SK-N-SH (cell line): Measurements from ENCODE around the gene UBAC2. TPM values are rescaled to one million over a fixed set of nuclear protein-coding genes. Genes with fewer than 3 reads are reported as not detected.

Experiments used
- CTCF ChIA-PET: fragments of 300-600, 350-600 bp; formaldehyde crosslinking; extraction: SDS; loops from one replicate; lab custom pipeline; 2021; lab: Yijun Ruan, JAX
- POLR2A ChIA-PET: fragments of 350-600 bp; sonication (Branson Sonifier 250); formaldehyde crosslinking; extraction: SDS; loops from one replicate; lab custom pipeline; 2020; ENCODE audit warnings: antibody characterized with exemption, inconsistent platforms; lab: Yijun Ruan, JAX
- DNase-seq: peaks from one replicate; pipeline ENCODE4 v3.0.0; 2012
- H2AFZ ChIP-seq: fragments of 200-600 bp; sonication (generic); 2 replicates; pipeline ENCODE4 v1.8.1; 2016; ENCODE audit warnings: antibody characterized with exemption, mild to moderate bottlenecking, low read depth
- H3F3A ChIP-seq: fragments of 200-600 bp; sonication (generic); replicated peaks from 2 replicates; pipeline ENCODE3; 2016; ENCODE audit warnings: antibody characterized with exemption, mild to moderate bottlenecking; ENCODE audit not compliant: insufficient read depth
- H3K27ac ChIP-seq, 2 experiments: fragments of 200-500 bp in 1 of 2; fragments of 200-600 bp in 1 of 2; sonication (Bioruptor generic) in 1 of 2; sonication (generic), shearing (Covaris generic) in 1 of 2; 2 replicates each; pipeline versions ENCODE4 v1.5.1 to v1.6.1; 2014 to 2016; ENCODE audit warnings: low read depth in 2 of 2, inconsistent platforms in 1 of 2, low read length in 1 of 2, mild to moderate bottlenecking in 1 of 2, mixed read lengths in 1 of 2
- H3K27me3 ChIP-seq: fragments of 200-600 bp; sonication (generic), shearing (Covaris generic); 2 replicates; pipeline ENCODE4 v1.6.1; 2016; ENCODE audit warnings: mixed run types; ENCODE audit not compliant: insufficient read depth
- H3K36me3 ChIP-seq, 2 experiments: fragments of 200-500 bp in 1 of 2; fragments of 200-600 bp in 1 of 2; sonication (Bioruptor generic) in 1 of 2; sonication (generic) in 1 of 2; replicated peaks in 1 of 2; 2 replicates each; pipeline versions ENCODE3 to v1.5.1; 2014 to 2016; ENCODE audit warnings: low read length in 1 of 2, mild to moderate bottlenecking in 1 of 2; ENCODE audit not compliant: insufficient read depth in 2 of 2, control insufficient read depth in 1 of 2
- H3K4me1 ChIP-seq, 2 experiments: fragments of 200-500 bp in 1 of 2; fragments of 200-600 bp in 1 of 2; sonication (Bioruptor generic) in 1 of 2; sonication (generic), shearing (Covaris generic) in 1 of 2; 2 replicates each; pipeline versions ENCODE4 v1.5.1 to v1.6.1; 2014 to 2016; ENCODE audit warnings: low read depth in 1 of 2, low read length in 1 of 2, mixed run types in 1 of 2; ENCODE audit not compliant: insufficient read depth in 2 of 2, control insufficient read depth in 1 of 2
- H3K4me2 ChIP-seq: fragments of 200-600 bp; sonication (generic), shearing (Covaris generic); 2 replicates; pipeline ENCODE4 v1.6.1; 2017; ENCODE audit warnings: mixed run types
- H3K4me3 ChIP-seq, 2 experiments: fragments of 200-500 bp in 1 of 2; fragments of 200-600 bp in 1 of 2; sonication (Bioruptor generic) in 1 of 2; sonication (generic), shearing (Covaris generic) in 1 of 2; 2 replicates each; pipeline versions ENCODE4 v1.5.1 to v1.8.1; 2014 to 2016; ENCODE audit warnings: low read depth in 2 of 2, inconsistent platforms in 1 of 2, low read length in 1 of 2, mild to moderate bottlenecking in 1 of 2, mixed read lengths in 1 of 2, moderate library complexity in 1 of 2
- H3K79me2 ChIP-seq: fragments of 200-600 bp; sonication (generic); 2 replicates; pipeline ENCODE4 v1.8.1; 2017; ENCODE audit warnings: mild to moderate bottlenecking; ENCODE audit not compliant: insufficient read depth
- H3K9ac ChIP-seq: fragments of 200-600 bp; sonication (generic); 2 replicates; pipeline ENCODE4 v1.6.1; 2017; ENCODE audit warnings: mixed run types
- H3K9me2 ChIP-seq: fragments of 200-600 bp; sonication (generic); 2 replicates; pipeline ENCODE4 v1.6.1; 2017; ENCODE audit warnings: mixed run types
- H3K9me3 ChIP-seq: fragments of 200-600 bp; sonication (generic); 2 replicates; pipeline ENCODE4 v1.6.1; 2017; ENCODE audit warnings: mixed run types, mild to moderate bottlenecking, moderate library complexity
- H4K20me1 ChIP-seq: fragments of 200-600 bp; sonication (generic); 2 replicates; pipeline ENCODE4 v1.6.1; 2017; ENCODE audit warnings: mild to moderate bottlenecking, mixed run types; ENCODE audit not compliant: insufficient read depth
- CHD2 ChIP-seq: fragments of 150-350 bp; IDR thresholded peaks from 2 replicates; pipeline ENCODE4 v1.6.1; 2018; ENCODE audit warnings: low read length; ENCODE audit not compliant: partially characterized antibody
- EP300 ChIP-seq, 2 experiments: IDR thresholded peaks; 2 replicates each; pipeline versions ENCODE4 v1.4.0 to v1.6.1; 2012; ENCODE audit warnings: borderline replicate concordance in 1 of 2, low read depth in 1 of 2, low read length in 1 of 2
- EZH2phosphoT487 ChIP-seq: fragments of 200-600 bp; sonication (generic); IDR thresholded peaks from 2 replicates; pipeline ENCODE4 v1.6.1; 2017; ENCODE audit warnings: low read depth, mixed run types, mild to moderate bottlenecking, antibody characterized with exemption, moderate library complexity, borderline replicate concordance
- GATA2 ChIP-seq: sonication (generic); formaldehyde crosslinking; IDR thresholded peaks from 2 replicates; pipeline ENCODE4 v1.5.0; 2020; ENCODE audit warnings: mild to moderate bottlenecking, missing genetic modification reagents
- JUND ChIP-seq: IDR thresholded peaks from 2 replicates; pipeline ENCODE4 v1.4.0; 2012
- MXI1 ChIP-seq: IDR thresholded peaks from 2 replicates; pipeline ENCODE4 v1.6.1; 2012; ENCODE audit warnings: mild to moderate bottlenecking, low read depth, low read length, improper control_type of control experiment
- NRF1 ChIP-seq: IDR thresholded peaks from 2 replicates; pipeline ENCODE4 v1.6.1; 2012; ENCODE audit warnings: low read depth, mild to moderate bottlenecking, low read length
- RAD21 ChIP-seq: IDR thresholded peaks from 2 replicates; pipeline ENCODE4 v1.6.1; 2012; ENCODE audit warnings: mild to moderate bottlenecking, low read length
- RFX5 ChIP-seq: IDR thresholded peaks from 2 replicates; pipeline ENCODE4 v1.6.1; 2012; ENCODE audit warnings: mild to moderate bottlenecking, improper control_type of control experiment, low read length
- TAF1 ChIP-seq: IDR thresholded peaks from 2 replicates; pipeline ENCODE4 v1.6.1; 2012; ENCODE audit warnings: low read depth, mild to moderate bottlenecking, low read length, moderate library complexity, borderline replicate concordance
- TCF12 ChIP-seq: IDR thresholded peaks from 2 replicates; pipeline ENCODE4 v1.4.0; 2012
- TEAD4 ChIP-seq: IDR thresholded peaks from 2 replicates; pipeline ENCODE4 v1.4.0; 2012; ENCODE audit warnings: mild to moderate bottlenecking, borderline replicate concordance; ENCODE audit not compliant: insufficient read depth
- WGBS: methylation state at CpG from one replicate; pipeline ENCODE4 v1.1.6; 2017; ENCODE audit warnings: low lambda C conversion rate; 5-methylcytosine and 5-hydroxymethylcytosine counted together
- polyA plus RNA-seq, 3 experiments: library from polyadenylated mRNA; depleted of rRNA; stranded (reverse); fragments of >200 nt; gene quantifications; 2 replicates each; pipeline ENCODE4 v1.2.3, GENCODE V29; 2012
- TF ChIP-seq, protein P1 (sequence below): fragments of 150-350 bp; IDR thresholded peaks from 2 replicates; pipeline ENCODE4 v1.6.1; 2017; ENCODE audit warnings: antibody characterized with exemption, low read length, low read depth, borderline replicate concordance
- TF ChIP-seq, protein P2 (sequence below): fragments of 200-600 bp; sonication (generic); IDR thresholded peaks from 2 replicates; pipeline ENCODE4 v1.6.1; 2017; ENCODE audit warnings: antibody characterized with exemption, mild to moderate bottlenecking, moderate library complexity
- TF ChIP-seq, protein P3 (sequence below): IDR thresholded peaks from 2 replicates; pipeline ENCODE4 v1.4.0; 2012; ENCODE audit warnings: low read depth
- TF ChIP-seq, protein P4 (sequence below): IDR thresholded peaks from 2 replicates; pipeline ENCODE4 v1.4.0; 2012; ENCODE audit warnings: low read depth, borderline replicate concordance
- TF ChIP-seq, protein P5 (sequence below): IDR thresholded peaks from 2 replicates; pipeline ENCODE4 v1.4.0; 2012; ENCODE audit warnings: low read depth, borderline replicate concordance

UBAC2 gene
- polyA plus RNA-seq, 1 of the 3 experiments (the other 2 are of a cell fraction): 79.0 TPM

DNA sequence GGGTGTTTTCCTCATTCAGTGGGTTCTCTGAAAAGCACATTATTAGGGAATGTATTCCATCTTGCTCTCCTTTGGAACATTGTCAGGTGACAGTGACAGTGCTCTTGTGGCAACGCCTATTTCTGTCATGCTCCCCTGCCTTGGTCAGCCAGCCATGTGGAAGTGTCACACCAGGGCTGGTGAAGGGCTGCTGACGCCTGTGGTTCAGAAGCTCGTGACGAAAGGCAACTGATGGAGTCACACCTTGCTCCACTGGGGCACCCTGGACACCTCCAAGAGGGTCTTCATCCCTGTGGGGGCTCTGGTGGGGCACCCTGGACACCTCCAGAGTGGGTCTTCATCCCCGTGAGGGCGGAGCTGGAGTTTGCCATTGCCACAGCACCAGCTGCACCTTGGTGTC lies 175.5 kb downstream of the UBAC2 start:
- no peak overlapping the region for H3K9ac ChIP-seq
- TF ChIP-seq EZH2phosphoT487: no peak
- TF ChIP-seq GATA2 (CRISPR knock-in tag): no peak
- TF ChIP-seq, protein P1, sequence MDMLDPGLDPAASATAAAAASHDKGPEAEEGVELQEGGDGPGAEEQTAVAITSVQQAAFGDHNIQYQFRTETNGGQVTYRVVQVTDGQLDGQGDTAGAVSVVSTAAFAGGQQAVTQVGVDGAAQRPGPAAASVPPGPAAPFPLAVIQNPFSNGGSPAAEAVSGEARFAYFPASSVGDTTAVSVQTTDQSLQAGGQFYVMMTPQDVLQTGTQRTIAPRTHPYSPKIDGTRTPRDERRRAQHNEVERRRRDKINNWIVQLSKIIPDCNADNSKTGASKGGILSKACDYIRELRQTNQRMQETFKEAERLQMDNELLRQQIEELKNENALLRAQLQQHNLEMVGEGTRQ: no peak
- TF ChIP-seq, protein P2, sequence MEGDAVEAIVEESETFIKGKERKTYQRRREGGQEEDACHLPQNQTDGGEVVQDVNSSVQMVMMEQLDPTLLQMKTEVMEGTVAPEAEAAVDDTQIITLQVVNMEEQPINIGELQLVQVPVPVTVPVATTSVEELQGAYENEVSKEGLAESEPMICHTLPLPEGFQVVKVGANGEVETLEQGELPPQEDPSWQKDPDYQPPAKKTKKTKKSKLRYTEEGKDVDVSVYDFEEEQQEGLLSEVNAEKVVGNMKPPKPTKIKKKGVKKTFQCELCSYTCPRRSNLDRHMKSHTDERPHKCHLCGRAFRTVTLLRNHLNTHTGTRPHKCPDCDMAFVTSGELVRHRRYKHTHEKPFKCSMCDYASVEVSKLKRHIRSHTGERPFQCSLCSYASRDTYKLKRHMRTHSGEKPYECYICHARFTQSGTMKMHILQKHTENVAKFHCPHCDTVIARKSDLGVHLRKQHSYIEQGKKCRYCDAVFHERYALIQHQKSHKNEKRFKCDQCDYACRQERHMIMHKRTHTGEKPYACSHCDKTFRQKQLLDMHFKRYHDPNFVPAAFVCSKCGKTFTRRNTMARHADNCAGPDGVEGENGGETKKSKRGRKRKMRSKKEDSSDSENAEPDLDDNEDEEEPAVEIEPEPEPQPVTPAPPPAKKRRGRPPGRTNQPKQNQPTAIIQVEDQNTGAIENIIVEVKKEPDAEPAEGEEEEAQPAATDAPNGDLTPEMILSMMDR: no peak
- TF ChIP-seq JUND: no peak
- TF ChIP-seq, protein P3, sequence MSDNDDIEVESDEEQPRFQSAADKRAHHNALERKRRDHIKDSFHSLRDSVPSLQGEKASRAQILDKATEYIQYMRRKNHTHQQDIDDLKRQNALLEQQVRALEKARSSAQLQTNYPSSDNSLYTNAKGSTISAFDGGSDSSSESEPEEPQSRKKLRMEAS: no peak
- TF ChIP-seq RFX5: no peak
- no peak for TF ChIP-seq MXI1
- no peak for TF ChIP-seq TAF1
- TF ChIP-seq EP300 (IDR thresholded peaks at IDR 0.05; ENCODE audit: borderline replicate concordance in 1 of 2, low read depth in 1 of 2, low read length in 1 of 2): no peak
- CTCF ChIA-PET: interaction anchor here (1.4 kb wide), 2 partner anchors 11 to 16 kb away, joined by 3 to 4 read pairs; no protein-coding TSS in a partner anchor

DNA sequence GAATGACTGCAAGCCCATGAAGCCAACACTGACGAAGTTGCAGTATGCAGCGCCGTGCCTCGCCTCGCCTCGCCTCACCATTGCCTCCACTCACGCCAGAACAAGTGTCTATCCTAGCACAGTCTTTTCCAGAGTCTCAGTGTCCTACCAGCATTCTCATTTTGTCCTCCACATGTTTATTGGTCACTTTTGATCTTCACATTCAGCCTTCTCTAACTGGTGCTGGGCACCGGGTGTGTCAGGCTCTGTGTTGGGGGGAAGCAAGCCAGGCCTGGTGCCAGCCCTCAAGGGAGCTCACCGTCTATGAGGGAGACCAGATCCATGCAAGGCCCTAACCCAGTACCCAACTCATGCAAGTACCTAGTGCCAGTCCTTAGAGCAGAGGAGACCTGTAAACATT lies 176.3 kb downstream of the UBAC2 start:
- Histone ChIP-seq H3K9me3 (no peaks in the 10 kb centered on the region), H3K27ac (no peak overlapping the region), H3K4me3 (no peak overlapping the region), H4K20me1 (no peaks in the 10 kb centered on the region), H3K4me1 (no peaks in the 10 kb centered on the region; a peak in 1 of 4 replicates), H3K36me3 (peaks cover 9 to 22% of the 10 kb centered on the region in 2 experiments), H3K79me2 (no peaks in the 10 kb centered on the region), H3K9me2 (no peaks in the 10 kb centered on the region), H2AFZ (no peak overlapping the region), H3K4me2 (no peak overlapping the region), H3K27me3 (no peaks in the 10 kb centered on the region), H3K9ac (no peak overlapping the region), H3F3A (no peaks in the 10 kb centered on the region)
- ChIA-PET CTCF (interaction anchor here (1.4 kb wide), 1 partner anchor 16 kb away, joined by 3 read pairs; no protein-coding TSS in a partner anchor), POLR2A (no interaction called here)
- no peak for DNase-seq
- 99% methylated on average over 9 of the region's 9 CpGs for WGBS
- no peak for TF ChIP-seq MXI1
- no peak for TF ChIP-seq NRF1
- no peak for TF ChIP-seq EP300 (IDR thresholded peaks at IDR 0.05; ENCODE audit: borderline replicate concordance in 1 of 2, low read depth in 1 of 2, low read length in 1 of 2)
- TF ChIP-seq TCF12: no peak
- TF ChIP-seq RAD21: no peak
- TF ChIP-seq, protein P2: no peak
- TF ChIP-seq TEAD4: no peak
- TF ChIP-seq, protein P4, sequence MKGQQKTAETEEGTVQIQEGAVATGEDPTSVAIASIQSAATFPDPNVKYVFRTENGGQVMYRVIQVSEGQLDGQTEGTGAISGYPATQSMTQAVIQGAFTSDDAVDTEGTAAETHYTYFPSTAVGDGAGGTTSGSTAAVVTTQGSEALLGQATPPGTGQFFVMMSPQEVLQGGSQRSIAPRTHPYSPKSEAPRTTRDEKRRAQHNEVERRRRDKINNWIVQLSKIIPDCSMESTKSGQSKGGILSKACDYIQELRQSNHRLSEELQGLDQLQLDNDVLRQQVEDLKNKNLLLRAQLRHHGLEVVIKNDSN: no peak
- TF ChIP-seq RFX5: no peak
- TF ChIP-seq JUND: no peak
- TF ChIP-seq, protein P5, sequence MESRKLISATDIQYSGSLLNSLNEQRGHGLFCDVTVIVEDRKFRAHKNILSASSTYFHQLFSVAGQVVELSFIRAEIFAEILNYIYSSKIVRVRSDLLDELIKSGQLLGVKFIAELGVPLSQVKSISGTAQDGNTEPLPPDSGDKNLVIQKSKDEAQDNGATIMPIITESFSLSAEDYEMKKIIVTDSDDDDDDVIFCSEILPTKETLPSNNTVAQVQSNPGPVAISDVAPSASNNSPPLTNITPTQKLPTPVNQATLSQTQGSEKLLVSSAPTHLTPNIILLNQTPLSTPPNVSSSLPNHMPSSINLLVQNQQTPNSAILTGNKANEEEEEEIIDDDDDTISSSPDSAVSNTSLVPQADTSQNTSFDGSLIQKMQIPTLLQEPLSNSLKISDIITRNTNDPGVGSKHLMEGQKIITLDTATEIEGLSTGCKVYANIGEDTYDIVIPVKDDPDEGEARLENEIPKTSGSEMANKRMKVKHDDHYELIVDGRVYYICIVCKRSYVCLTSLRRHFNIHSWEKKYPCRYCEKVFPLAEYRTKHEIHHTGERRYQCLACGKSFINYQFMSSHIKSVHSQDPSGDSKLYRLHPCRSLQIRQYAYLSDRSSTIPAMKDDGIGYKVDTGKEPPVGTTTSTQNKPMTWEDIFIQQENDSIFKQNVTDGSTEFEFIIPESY: no peak
- TF ChIP-seq, protein P1: no peak
- TF ChIP-seq CHD2: no peak

More for the DNA sequence above, 175.5 kb downstream of the UBAC2 start:
- no peak for DNase-seq
- Histone ChIP-seq H3K9me2 (no peaks in the 10 kb centered on the region), H3K79me2 (no peaks in the 10 kb centered on the region), H3K9me3 (no peaks in the 10 kb centered on the region), H3K36me3 (peaks cover 9 to 21% of the 10 kb centered on the region in 2 experiments), H2AFZ (no peak overlapping the region), H3K27ac (no peak overlapping the region), H3K4me3 (no peak overlapping the region), H3K27me3 (no peaks in the 10 kb centered on the region), H3K4me2 (no peak overlapping the region), H3K4me1 (no peaks in the 10 kb centered on the region; a peak in 1 of 4 replicates), H4K20me1 (no peaks in the 10 kb centered on the region), H3F3A (no peaks in the 10 kb centered on the region)
- WGBS: 94% methylated on average over 4 of the region's 6 CpGs
- POLR2A ChIA-PET: no interaction called here
